Spleen (tissue), 7 donors: ENCODE data around the gene HOMER1.

ENCODE experiments used
- POLR2A ChIP-seq, 3 donors: fragments of 450-650 bp; IDR thresholded peaks; one replicate each; pipeline ENCODE4 v1.5.1; 2017; ENCODE audit warnings: antibody characterized with exemption in 3 of 3, mild to moderate bottlenecking in 1 of 3
- POLR2AphosphoS5 ChIP-seq, 3 donors: sonication (generic); formaldehyde crosslinking; IDR thresholded peaks; one replicate each; pipeline ENCODE4 v1.5.1; 2017; ENCODE audit warnings: antibody characterized with exemption in 3 of 3
- TF ChIP-seq, protein P1 (sequence below), 11 experiments: fragments of 200-600 bp in 7 of 11; fragments of 450-650 bp in 4 of 11; sonication (generic) in 4 of 11; IDR thresholded peaks in 8 of 11; conservative IDR thresholded peaks in 3 of 11; 1 replicate in 7 of 11; 2 replicates in 4 of 11; pipeline versions ENCODE4 v1.4.0 to v1.8.0; 2016 to 2021; ENCODE audit warnings: antibody characterized with exemption in 11 of 11, inconsistent platforms in 4 of 11, mild to moderate bottlenecking in 1 of 11
- donor health status: DM: no; HTN: no; CAD: no; lungs with moderate emphysema.
- donor health status: DM: no; HTN: no; CAD: no.
- donor health status: DM: no; HTN: no; CAD: no.

DNA sequence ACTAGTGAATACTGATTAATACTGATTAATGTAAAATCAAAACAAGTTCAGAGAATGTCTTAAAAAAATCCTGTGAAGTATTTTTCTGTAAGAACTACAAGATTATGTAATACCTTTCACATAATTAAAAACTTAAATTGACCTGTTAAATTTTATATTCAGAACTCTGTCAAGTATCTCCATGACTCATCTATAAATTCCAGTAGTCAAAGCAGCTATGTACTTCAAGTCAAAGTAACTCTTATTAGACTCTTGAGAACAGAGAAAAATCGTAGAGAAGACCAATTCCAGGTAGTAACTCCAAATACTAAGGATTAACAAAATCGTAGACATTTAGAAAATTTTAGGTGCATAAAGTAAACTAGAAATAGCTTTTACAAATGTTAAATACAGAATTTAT lies 77.1 kb downstream of the HOMER1 start:
- TF ChIP-seq, protein P1, sequence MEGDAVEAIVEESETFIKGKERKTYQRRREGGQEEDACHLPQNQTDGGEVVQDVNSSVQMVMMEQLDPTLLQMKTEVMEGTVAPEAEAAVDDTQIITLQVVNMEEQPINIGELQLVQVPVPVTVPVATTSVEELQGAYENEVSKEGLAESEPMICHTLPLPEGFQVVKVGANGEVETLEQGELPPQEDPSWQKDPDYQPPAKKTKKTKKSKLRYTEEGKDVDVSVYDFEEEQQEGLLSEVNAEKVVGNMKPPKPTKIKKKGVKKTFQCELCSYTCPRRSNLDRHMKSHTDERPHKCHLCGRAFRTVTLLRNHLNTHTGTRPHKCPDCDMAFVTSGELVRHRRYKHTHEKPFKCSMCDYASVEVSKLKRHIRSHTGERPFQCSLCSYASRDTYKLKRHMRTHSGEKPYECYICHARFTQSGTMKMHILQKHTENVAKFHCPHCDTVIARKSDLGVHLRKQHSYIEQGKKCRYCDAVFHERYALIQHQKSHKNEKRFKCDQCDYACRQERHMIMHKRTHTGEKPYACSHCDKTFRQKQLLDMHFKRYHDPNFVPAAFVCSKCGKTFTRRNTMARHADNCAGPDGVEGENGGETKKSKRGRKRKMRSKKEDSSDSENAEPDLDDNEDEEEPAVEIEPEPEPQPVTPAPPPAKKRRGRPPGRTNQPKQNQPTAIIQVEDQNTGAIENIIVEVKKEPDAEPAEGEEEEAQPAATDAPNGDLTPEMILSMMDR (IDR thresholded peaks at IDR 0.05 in 8 of 11, conservative IDR thresholded peaks at IDR 0.05 in 3 of 11), result no peak
- TF ChIP-seq POLR2A (IDR thresholded peaks at IDR 0.05) (no peak), POLR2AphosphoS5 (IDR thresholded peaks at IDR 0.05) (no peak)
